ENCODE data around the gene GCHFR.

Gene GCHFR

DNA sequence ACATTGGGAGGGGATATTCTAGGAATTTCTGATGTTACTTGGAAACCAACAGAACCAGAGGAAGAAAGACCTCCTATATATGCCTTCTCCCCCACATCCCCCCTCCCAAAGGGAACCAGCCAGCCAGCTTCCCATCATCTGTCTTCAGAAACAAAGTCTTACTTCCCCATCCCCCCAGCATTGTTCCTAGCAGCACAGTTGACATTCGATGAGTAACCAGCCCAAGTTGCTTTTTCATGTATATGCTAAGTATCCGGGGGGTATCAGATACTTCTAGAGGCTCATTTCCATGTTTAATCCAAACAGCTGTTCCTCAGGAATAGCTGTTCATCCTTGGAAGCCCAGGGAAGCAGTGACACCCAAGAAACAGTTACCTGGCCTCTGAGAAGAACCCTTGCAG is 24.8 kb upstream of the GCHFR start:
- Histone ChIP-seq H3K4me3 (ENCODE audit: low read depth in 1 of 2, low read length in 2 of 2) (no peak overlapping the region), H3K9me3 (ENCODE audit: control insufficient read depth in 1 of 2, low read length in 2 of 2) (no peaks in the 10 kb centered on the region), H3K27ac (ENCODE audit: low read depth, low read length) (no peak overlapping the region), H3K36me3 (ENCODE audit: control insufficient read depth in 1 of 2, insufficient read depth in 2 of 2, low read length in 2 of 2) (peaks cover 31 to 86% of the 10 kb centered on the region in 2 donors), H3K27me3 (ENCODE audit: control insufficient read depth in 1 of 2, insufficient read depth in 2 of 2, low read length in 2 of 2) (no peaks in the 10 kb centered on the region), H3K9ac (ENCODE audit: low read depth in 1 of 2, low read length in 2 of 2) (no peak overlapping the region), H3K4me1 (ENCODE audit: control insufficient read depth in 1 of 2, insufficient read depth in 2 of 2, low read length in 2 of 2) (peaks cover 0 to 12% of the 10 kb centered on the region in 2 donors)

DNA sequence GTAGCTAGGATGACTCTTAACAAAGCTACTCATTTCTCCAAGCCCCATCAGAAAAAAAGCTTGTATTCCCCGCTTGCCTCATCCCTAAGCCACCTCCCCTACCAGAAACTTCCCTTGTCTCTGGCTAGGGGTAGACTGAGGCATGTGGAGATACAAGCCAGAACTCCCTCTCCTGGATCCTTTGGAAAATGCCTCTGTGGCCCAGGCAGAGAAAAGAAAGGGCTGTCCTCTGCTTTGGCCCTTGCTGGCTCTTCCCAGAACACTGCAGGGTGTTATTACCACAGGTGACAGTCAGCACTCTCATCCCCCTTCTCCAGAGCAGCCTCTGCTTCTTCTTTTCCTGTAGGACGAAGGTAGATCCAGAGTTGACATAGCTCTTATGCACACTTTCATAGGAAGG is 24.0 kb upstream of the GCHFR start:
- Histone ChIP-seq H3K9me3 (ENCODE audit: control insufficient read depth in 1 of 2, low read length in 2 of 2) (no peaks in the 10 kb centered on the region), H3K4me1 (ENCODE audit: control insufficient read depth in 1 of 2, insufficient read depth in 2 of 2, low read length in 2 of 2) (peaks cover 0 to 14% of the 10 kb centered on the region in 2 donors), H3K27ac (ENCODE audit: low read depth, low read length) (no peak overlapping the region), H3K9ac (ENCODE audit: low read depth in 1 of 2, low read length in 2 of 2) (no peak overlapping the region), H3K27me3 (ENCODE audit: control insufficient read depth in 1 of 2, insufficient read depth in 2 of 2, low read length in 2 of 2) (no peaks in the 10 kb centered on the region), H3K4me3 (ENCODE audit: low read depth in 1 of 2, low read length in 2 of 2) (no peak overlapping the region), H3K36me3 (ENCODE audit: control insufficient read depth in 1 of 2, insufficient read depth in 2 of 2, low read length in 2 of 2) (peaks cover 33 to 85% of the 10 kb centered on the region in 2 donors)

DNA sequence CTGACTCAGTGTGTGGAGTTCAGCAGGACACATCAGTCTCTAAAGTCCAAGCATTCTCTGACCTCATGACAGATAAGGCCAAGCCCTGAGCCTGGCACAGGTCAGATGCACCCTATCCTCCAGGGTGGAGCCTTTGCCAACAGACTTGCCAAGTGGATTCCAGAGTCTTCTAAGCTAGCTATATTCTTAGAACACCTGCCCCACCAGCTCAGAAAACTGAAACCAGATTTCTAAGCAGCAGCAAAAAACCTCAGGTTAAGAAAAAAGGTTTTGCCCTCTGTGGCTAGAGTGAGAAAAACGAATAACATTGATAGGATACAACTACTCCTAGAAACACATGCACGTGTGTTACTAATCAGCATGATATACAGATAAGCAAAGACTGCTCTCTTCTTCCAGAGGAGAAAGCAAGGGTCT is 20.4 kb upstream of the GCHFR start:
- Histone ChIP-seq H3K9ac (ENCODE audit: low read depth in 1 of 2, low read length in 2 of 2) (no peak overlapping the region), H3K27ac (ENCODE audit: low read depth, low read length) (peak overlapping the region; percentile 17), H3K9me3 (ENCODE audit: control insufficient read depth in 1 of 2, low read length in 2 of 2) (no peaks in the 10 kb centered on the region), H3K36me3 (ENCODE audit: control insufficient read depth in 1 of 2, insufficient read depth in 2 of 2, low read length in 2 of 2) (peaks cover 25 to 60% of the 10 kb centered on the region in 2 donors), H3K27me3 (ENCODE audit: control insufficient read depth in 1 of 2, insufficient read depth in 2 of 2, low read length in 2 of 2) (no peaks in the 10 kb centered on the region), H3K4me1 (ENCODE audit: control insufficient read depth in 1 of 2, insufficient read depth in 2 of 2, low read length in 2 of 2) (peaks cover 21 to 33% of the 10 kb centered on the region in 2 donors), H3K4me3 (ENCODE audit: low read depth in 1 of 2, low read length in 2 of 2) (no peak overlapping the region)

DNA sequence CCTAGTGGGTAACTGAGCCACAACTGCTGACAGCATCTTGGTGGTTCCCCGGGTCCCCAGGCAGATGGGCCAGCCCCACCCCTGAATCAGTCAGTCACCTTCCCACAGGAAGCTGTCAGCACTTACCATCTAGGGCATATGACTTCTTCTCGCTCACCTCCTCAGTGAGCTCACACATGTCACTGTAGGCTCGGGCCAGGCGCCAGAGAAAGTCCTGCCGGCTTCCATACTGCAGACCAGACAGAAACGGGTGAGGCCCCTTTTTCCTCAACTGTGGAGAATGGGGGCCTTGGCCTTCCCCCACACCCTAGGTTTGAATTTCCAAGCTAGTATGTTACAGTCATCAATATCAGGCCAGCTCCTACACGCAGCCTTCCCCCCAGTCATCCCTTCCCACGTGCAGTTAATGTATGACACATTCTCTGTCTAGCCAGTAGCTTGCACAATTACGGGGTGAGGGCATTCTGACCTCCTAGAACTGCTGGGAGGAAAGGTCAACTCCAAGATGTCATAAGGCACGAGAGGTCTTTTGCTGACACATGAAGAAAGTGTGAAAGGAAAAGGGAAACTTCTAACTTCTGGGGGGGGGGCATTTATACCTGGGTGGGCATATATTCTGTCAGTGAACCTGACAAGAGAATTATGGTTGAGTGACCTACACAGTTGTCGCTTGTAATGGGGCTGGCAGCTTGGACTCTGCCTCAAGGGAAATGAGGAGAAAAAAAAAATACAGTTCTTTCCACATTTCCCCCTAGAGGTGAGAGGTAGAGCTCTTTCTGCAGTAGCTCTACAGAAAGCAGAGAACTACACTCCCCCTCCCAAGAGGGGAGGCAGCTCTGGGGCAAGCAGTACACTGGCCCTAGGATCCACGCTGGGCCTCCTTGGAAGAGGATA is 19.7 kb upstream of the GCHFR start:
- peaks cover 21 to 57% of the 10 kb centered on the region in 2 donors for H3K36me3 ChIP-seq (ENCODE audit: control insufficient read depth in 1 of 2, insufficient read depth in 2 of 2, low read length in 2 of 2)
- peak overlapping the region; percentile 17 for H3K27ac ChIP-seq (ENCODE audit: low read depth, low read length)
- H3K9ac ChIP-seq (ENCODE audit: low read depth in 1 of 2, low read length in 2 of 2): no peak overlapping the region
- peaks cover 21 to 33% of the 10 kb centered on the region in 2 donors for H3K4me1 ChIP-seq (ENCODE audit: control insufficient read depth in 1 of 2, insufficient read depth in 2 of 2, low read length in 2 of 2)
- no peaks in the 10 kb centered on the region for H3K9me3 ChIP-seq (ENCODE audit: control insufficient read depth in 1 of 2, low read length in 2 of 2)
- no peaks in the 10 kb centered on the region for H3K27me3 ChIP-seq (ENCODE audit: control insufficient read depth in 1 of 2, insufficient read depth in 2 of 2, low read length in 2 of 2)
- H3K4me3 ChIP-seq (ENCODE audit: low read depth in 1 of 2, low read length in 2 of 2): no peak overlapping the region

DNA sequence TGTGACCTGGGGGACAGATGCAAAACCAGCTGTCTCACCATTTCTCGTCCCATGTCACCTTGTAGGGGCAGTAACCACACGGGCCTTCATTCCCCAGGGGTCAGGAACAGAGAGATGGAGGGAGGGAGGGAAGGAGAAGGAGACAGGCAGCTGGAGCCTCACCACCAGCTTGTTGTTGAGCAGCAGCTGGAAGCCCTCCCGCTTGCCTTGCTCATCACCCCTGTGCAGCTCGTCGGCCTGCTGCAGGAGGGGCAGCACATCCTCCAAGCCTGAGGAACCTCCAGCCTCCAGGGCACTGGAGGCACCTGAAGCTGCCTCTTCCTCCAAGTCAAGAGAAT is 19.1 kb upstream of the GCHFR start:
- Histone ChIP-seq H3K4me1 (ENCODE audit: control insufficient read depth in 1 of 2, insufficient read depth in 2 of 2, low read length in 2 of 2) (peaks cover 21 to 33% of the 10 kb centered on the region in 2 donors), H3K4me3 (ENCODE audit: low read depth in 1 of 2, low read length in 2 of 2) (no peak overlapping the region), H3K36me3 (ENCODE audit: control insufficient read depth in 1 of 2, insufficient read depth in 2 of 2, low read length in 2 of 2) (peaks cover 15 to 56% of the 10 kb centered on the region in 2 donors), H3K27me3 (ENCODE audit: control insufficient read depth in 1 of 2, insufficient read depth in 2 of 2, low read length in 2 of 2) (no peaks in the 10 kb centered on the region), H3K9ac (ENCODE audit: low read depth in 1 of 2, low read length in 2 of 2) (no peak overlapping the region), H3K27ac (ENCODE audit: low read depth, low read length) (no peak overlapping the region), H3K9me3 (ENCODE audit: control insufficient read depth in 1 of 2, low read length in 2 of 2) (no peaks in the 10 kb centered on the region)

DNA sequence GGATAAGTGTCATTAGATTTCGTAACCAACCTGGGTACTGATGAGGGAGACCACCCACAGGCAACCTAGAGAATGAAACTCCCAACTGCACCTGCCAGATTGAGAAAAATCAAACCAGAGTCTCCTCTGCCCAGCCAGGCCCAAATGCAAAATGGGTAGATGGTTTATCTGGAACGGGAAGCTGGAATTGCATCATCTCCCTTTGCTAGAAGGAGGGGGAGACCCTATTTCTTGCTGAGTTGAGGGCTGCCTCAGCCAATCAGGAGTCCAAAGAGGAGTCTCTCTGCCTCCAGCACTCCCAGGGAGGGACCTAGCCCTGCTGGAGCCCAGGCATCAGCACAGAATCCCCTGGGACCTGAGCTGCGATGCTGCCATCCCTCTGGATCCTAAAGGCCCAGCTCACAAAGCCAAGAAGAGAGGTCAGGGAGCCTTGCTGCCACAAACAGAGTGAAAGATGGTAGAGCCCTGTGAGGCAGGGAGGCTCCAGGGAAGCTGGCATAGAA is 16.9 kb upstream of the GCHFR start:
- H3K4me3 ChIP-seq (ENCODE audit: low read depth in 1 of 2, low read length in 2 of 2): no peak overlapping the region
- no peaks in the 10 kb centered on the region for H3K27me3 ChIP-seq (ENCODE audit: control insufficient read depth in 1 of 2, insufficient read depth in 2 of 2, low read length in 2 of 2)
- peaks cover 17 to 56% of the 10 kb centered on the region in 2 donors for H3K36me3 ChIP-seq (ENCODE audit: control insufficient read depth in 1 of 2, insufficient read depth in 2 of 2, low read length in 2 of 2)
- H3K27ac ChIP-seq (ENCODE audit: low read depth, low read length): no peak overlapping the region
- H3K4me1 ChIP-seq (ENCODE audit: control insufficient read depth in 1 of 2, insufficient read depth in 2 of 2, low read length in 2 of 2): peaks cover 38 to 53% of the 10 kb centered on the region in 2 donors
- no peaks in the 10 kb centered on the region for H3K9me3 ChIP-seq (ENCODE audit: control insufficient read depth in 1 of 2, low read length in 2 of 2)
- H3K9ac ChIP-seq (ENCODE audit: low read depth in 1 of 2, low read length in 2 of 2): no peak overlapping the region

DNA sequence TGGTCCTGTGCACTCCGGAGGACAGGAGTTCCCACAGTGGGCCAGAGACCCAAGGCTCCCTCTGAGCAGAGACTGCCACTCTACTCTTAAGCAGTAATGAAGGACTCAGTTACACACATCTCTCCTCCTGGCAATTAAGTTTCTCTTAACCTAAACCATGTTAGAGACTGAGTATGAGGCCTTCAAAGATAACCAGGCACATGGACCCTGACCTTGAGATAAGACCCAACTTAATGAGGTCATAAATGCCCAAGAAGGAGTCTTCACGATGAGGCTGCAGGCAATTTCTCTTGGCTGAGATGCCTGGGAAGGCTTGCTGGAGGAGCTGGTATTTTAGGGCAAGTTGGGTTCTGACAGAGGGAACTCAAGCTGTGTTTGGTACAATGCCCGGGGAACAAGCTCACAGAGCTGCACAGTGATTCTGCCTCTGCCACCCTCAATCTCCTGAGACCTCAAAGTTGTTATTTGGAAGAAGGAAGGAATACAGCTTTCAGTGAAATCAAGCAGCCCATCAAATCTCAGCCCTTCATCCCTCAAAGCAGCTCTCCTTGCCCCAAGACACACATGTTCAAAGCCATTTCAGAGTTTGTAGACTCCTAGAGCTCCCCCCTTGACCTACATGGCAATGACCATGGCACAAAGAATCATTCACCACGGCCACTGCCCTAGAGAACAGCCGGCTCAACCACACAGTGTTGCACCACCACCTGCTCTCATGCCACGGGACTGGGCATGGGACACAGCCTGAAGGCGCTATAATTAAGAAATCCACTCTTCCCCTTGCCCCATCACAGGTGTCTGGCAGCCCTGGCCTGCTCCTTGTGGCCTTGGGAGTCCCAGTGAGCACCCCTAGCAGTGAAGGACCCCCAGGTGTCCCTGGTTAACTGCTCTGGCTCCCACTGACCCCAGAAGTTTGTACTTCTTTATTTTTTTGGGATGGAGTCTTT is 15.9 kb upstream of the GCHFR start:
- no peaks in the 10 kb centered on the region for H3K9me3 ChIP-seq (ENCODE audit: control insufficient read depth in 1 of 2, low read length in 2 of 2)
- H3K4me1 ChIP-seq (ENCODE audit: control insufficient read depth in 1 of 2, insufficient read depth in 2 of 2, low read length in 2 of 2): peaks cover 48 to 55% of the 10 kb centered on the region in 2 donors
- no peak overlapping the region for H3K4me3 ChIP-seq (ENCODE audit: low read depth in 1 of 2, low read length in 2 of 2)
- peaks cover 13 to 50% of the 10 kb centered on the region in 2 donors for H3K36me3 ChIP-seq (ENCODE audit: control insufficient read depth in 1 of 2, insufficient read depth in 2 of 2, low read length in 2 of 2)
- peak overlapping the region in 1 of 2 donors; percentile 9 for H3K9ac ChIP-seq (ENCODE audit: low read depth in 1 of 2, low read length in 2 of 2)
- H3K27ac ChIP-seq (ENCODE audit: low read depth, low read length): no peak overlapping the region
- no peaks in the 10 kb centered on the region for H3K27me3 ChIP-seq (ENCODE audit: control insufficient read depth in 1 of 2, insufficient read depth in 2 of 2, low read length in 2 of 2)

DNA sequence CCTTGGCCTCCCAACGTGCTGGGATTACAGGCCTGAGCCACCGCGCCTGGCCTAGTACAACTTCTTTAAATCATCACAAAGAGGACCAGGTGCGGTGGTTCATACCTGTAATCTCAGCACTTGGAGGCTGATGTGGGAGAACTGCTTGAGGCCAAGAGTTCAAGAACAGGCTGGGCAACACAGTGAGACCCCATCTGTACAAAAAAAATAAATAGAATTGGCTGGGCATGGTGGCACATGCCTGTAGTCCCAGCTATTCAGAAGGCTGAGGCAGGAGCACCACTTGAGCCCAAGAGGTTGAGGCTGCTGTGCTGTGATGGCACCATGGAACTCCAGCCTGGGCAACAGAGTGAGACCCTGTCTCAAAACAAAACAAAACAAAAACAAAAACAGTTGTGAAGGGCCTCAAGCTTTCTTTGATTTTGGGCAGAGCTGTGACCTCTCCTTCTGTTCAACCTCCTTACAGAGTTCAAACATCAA is 14.7 kb upstream of the GCHFR start:
- Histone ChIP-seq H3K36me3 (ENCODE audit: control insufficient read depth in 1 of 2, insufficient read depth in 2 of 2, low read length in 2 of 2) (peaks cover 8 to 39% of the 10 kb centered on the region in 2 donors), H3K4me1 (ENCODE audit: control insufficient read depth in 1 of 2, insufficient read depth in 2 of 2, low read length in 2 of 2) (peaks cover 49 to 51% of the 10 kb centered on the region in 2 donors)

DNA sequence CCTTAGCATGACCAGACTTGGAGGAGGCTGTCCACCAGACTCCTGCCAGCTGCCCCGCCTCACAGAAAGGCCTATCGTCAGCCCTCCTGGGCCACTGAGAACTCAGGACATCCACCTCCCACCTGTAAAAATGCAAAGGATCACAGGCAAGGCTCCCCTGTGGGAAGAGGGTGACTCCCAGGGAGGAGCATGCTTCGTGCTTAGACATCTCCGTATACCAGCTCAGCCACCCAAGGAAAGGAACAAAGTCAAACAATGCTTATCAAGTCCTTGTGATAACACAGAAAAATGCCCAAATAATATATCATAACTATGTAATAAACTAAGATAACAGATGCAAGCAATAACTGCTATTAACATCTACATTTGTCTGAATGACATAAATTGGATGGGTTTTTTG is 13.0 kb upstream of the GCHFR start:
- Histone ChIP-seq H3K36me3 (ENCODE audit: control insufficient read depth in 1 of 2, insufficient read depth in 2 of 2, low read length in 2 of 2) (peaks cover 7 to 27% of the 10 kb centered on the region in 2 donors), H3K4me1 (ENCODE audit: control insufficient read depth in 1 of 2, insufficient read depth in 2 of 2, low read length in 2 of 2) (peaks cover 46 to 55% of the 10 kb centered on the region in 2 donors)

More for the DNA sequence above, 14.7 kb upstream of the GCHFR start:
- Histone ChIP-seq H3K27me3 (ENCODE audit: control insufficient read depth in 1 of 2, insufficient read depth in 2 of 2, low read length in 2 of 2) (no peaks in the 10 kb centered on the region), H3K9me3 (ENCODE audit: control insufficient read depth in 1 of 2, low read length in 2 of 2) (no peaks in the 10 kb centered on the region), H3K9ac (ENCODE audit: low read depth in 1 of 2, low read length in 2 of 2) (no peak overlapping the region), H3K27ac (ENCODE audit: low read depth, low read length) (no peak overlapping the region), H3K4me3 (ENCODE audit: low read depth in 1 of 2, low read length in 2 of 2) (no peak overlapping the region)

More for the DNA sequence above, 13.0 kb upstream of the GCHFR start:
- Histone ChIP-seq H3K27me3 (ENCODE audit: control insufficient read depth in 1 of 2, insufficient read depth in 2 of 2, low read length in 2 of 2) (no peaks in the 10 kb centered on the region), H3K27ac (ENCODE audit: low read depth, low read length) (no peak overlapping the region), H3K9ac (ENCODE audit: low read depth in 1 of 2, low read length in 2 of 2) (peak overlapping the region in 1 of 2 donors; percentile 38), H3K9me3 (ENCODE audit: control insufficient read depth in 1 of 2, low read length in 2 of 2) (no peaks in the 10 kb centered on the region), H3K4me3 (ENCODE audit: low read depth in 1 of 2, low read length in 2 of 2) (peak overlapping the region in 1 of 2 donors; percentile 17)

All from duodenal mucosa (tissue), 2 donors.